Thoracic aorta (tissue), 2 donors: ENCODE results near the gene GNAL. TPM values are rescaled to one million over a fixed set of nuclear protein-coding genes. Genes with fewer than 3 reads are reported as not detected.

ENCODE experiments used
- ATAC-seq: fragments of 150-250 bp; one replicate; pipeline ENCODE4 v1.8.0; 2017; ENCODE audit warnings: low read depth; ENCODE audit not compliant: insufficient number of reproducible peaks, low FRiP score
- DNase-seq: peaks from one replicate; pipeline ENCODE4 v3.0.0-alpha.2; 2020; ENCODE audit warnings: low spot score
- H3K27ac ChIP-seq, 2 donors: fragments of 200-600 bp; sonication (generic); 1 replicate in 1 of 2; 2 replicates in 1 of 2; pipeline ENCODE4 v1.5.1; 2016; ENCODE audit warnings: mild to moderate bottlenecking in 2 of 2, moderate library complexity in 2 of 2
- H3K27me3 ChIP-seq: fragments of 200-600 bp; sonication (generic); replicated peaks from 2 replicates; pipeline ENCODE4 v1.6.0; 2016; ENCODE audit warnings: mild to moderate bottlenecking; ENCODE audit not compliant: insufficient read depth
- H3K36me3 ChIP-seq: fragments of 200-600 bp; sonication (generic); one replicate; pipeline ENCODE4 v1.5.1; 2016
- H3K4me1 ChIP-seq, 2 donors: fragments of 200-600 bp; sonication (generic); 1 replicate in 1 of 2; 2 replicates in 1 of 2; pipeline versions ENCODE4 v1.5.1 to v1.6.0; 2016; ENCODE audit warnings: low read depth in 2 of 2, mild to moderate bottlenecking in 1 of 2; ENCODE audit not compliant: control insufficient read depth in 1 of 2
- H3K4me3 ChIP-seq: fragments of 200-600 bp; sonication (generic); 2 replicates; pipeline ENCODE4 v1.5.1; 2016; ENCODE audit warnings: mild to moderate bottlenecking
- H3K9me3 ChIP-seq: fragments of 200-600 bp; sonication (generic); 2 replicates; pipeline ENCODE4 v1.5.1; 2016
- CTCF ChIP-seq: fragments of 200-600 bp; sonication (generic); IDR thresholded peaks from one replicate; pipeline ENCODE4 v1.5.1; 2019; ENCODE audit warnings: antibody characterized with exemption
- total RNA-seq, 2 donors: library from RNA; depleted of rRNA; stranded (reverse); fragments of >200 nt; gene quantifications; one replicate each; pipeline versions ENCODE4 v1.1.0 to v1.2.3, GENCODE V29; 2016

Gene GNAL
- total RNA-seq, 2 donors from 2014 or later = 4.2 to 20.4 TPM

DNA sequence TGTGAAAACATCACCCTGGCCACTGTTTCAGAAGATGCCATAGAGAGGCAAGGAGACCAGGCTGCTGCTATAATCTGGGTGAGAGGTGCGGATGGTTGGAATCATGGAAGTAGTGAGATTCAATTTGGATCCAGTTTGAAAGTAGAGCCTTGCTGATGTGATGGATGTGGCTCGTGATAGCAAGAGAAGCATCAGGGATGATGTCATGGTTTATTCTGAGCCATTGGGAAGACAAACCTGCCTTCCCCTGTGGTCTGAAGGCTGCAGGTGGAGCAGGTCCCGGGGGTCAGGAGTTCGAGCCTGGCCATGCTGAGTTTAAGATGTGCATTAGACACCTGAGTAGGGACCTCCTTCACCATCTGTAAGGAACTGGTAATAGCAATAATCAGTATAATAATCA lies 112.5 kb downstream of the GNAL start:
- ATAC-seq = no peak
- no peak overlapping the region for H3K4me3 ChIP-seq
- H3K4me1 ChIP-seq = no peaks in the 10 kb centered on the region
- no peaks in the 10 kb centered on the region for H3K36me3 ChIP-seq
- TF ChIP-seq CTCF = no peak
- H3K27me3 ChIP-seq = no peaks in the 10 kb centered on the region
- H3K9me3 ChIP-seq = no peaks in the 10 kb centered on the region
- DNase-seq = no peak
- H3K27ac ChIP-seq = no peak overlapping the region

DNA sequence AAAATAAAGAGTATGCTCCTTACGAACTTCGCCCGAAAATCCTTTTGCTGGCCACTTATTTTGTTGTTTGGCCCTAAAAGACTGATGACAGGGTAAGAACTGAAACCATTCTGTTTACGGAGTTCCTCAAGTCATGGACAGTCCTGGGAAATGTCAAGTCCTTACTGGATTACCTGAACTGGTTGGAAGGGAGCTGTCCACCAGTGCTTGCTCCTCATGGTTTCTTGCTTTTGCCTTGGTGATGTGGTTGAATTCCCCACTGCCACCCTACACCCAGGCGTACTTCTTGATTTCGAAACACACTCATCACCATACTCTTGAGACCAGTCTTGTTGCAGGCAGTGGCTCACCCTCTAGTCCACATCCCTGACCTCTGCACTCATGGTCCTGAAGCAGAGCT lies 113.1 kb downstream of the GNAL start:
- no peak overlapping the region for H3K27ac ChIP-seq
- ATAC-seq (no peak), DNase-seq (no peak)
- no peaks in the 10 kb centered on the region for H3K36me3 ChIP-seq
- H3K4me1 ChIP-seq = no peaks in the 10 kb centered on the region
- H3K27me3 ChIP-seq = no peaks in the 10 kb centered on the region
- no peak for TF ChIP-seq CTCF
- H3K4me3 ChIP-seq = no peak overlapping the region
- no peaks in the 10 kb centered on the region for H3K9me3 ChIP-seq

- ATAC-seq = no peak
- H3K27ac ChIP-seq = no peak overlapping the region
- no peak for TF ChIP-seq CTCF
Observed at GRCh38 chr18:11802586-11802985, 113.5 kb downstream of the GNAL start.

DNA sequence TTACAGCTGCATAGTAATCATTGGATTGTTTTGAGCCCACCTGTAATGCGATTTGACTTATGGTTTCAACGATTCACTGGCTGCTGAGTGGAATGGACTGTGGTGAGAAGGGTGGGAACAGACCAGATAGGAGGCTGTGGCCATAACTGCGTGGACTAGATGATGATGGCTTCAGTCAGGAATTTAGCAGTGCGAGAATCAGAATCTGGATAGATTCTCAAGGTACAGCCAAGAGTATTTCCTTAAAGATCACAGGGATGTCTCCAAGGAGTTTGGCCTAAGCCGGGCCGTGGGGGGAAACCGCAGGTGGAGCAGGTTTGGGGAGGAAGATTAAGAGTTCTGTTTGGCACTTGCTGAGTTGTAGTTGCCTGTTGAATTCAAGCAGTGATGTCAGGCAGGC lies 118.2 kb downstream of the GNAL start:
- no peaks in the 10 kb centered on the region for H3K4me1 ChIP-seq
- H3K9me3 ChIP-seq = no peaks in the 10 kb centered on the region
- DNase-seq (no peak), ATAC-seq (no peak)
- TF ChIP-seq CTCF = no peak
- no peak overlapping the region for H3K27ac ChIP-seq
- H3K36me3 ChIP-seq = no peaks in the 10 kb centered on the region
- H3K27me3 ChIP-seq = no peaks in the 10 kb centered on the region
- H3K4me3 ChIP-seq = no peak overlapping the region

More at GRCh38 chr18:11802586-11802985, 113.5 kb downstream of the GNAL start:
- H3K36me3 ChIP-seq = no peaks in the 10 kb centered on the region
- no peak overlapping the region for H3K4me3 ChIP-seq
- no peaks in the 10 kb centered on the region for H3K27me3 ChIP-seq
- DNase-seq = no peak
- H3K9me3 ChIP-seq = no peaks in the 10 kb centered on the region
- no peaks in the 10 kb centered on the region for H3K4me1 ChIP-seq

DNA sequence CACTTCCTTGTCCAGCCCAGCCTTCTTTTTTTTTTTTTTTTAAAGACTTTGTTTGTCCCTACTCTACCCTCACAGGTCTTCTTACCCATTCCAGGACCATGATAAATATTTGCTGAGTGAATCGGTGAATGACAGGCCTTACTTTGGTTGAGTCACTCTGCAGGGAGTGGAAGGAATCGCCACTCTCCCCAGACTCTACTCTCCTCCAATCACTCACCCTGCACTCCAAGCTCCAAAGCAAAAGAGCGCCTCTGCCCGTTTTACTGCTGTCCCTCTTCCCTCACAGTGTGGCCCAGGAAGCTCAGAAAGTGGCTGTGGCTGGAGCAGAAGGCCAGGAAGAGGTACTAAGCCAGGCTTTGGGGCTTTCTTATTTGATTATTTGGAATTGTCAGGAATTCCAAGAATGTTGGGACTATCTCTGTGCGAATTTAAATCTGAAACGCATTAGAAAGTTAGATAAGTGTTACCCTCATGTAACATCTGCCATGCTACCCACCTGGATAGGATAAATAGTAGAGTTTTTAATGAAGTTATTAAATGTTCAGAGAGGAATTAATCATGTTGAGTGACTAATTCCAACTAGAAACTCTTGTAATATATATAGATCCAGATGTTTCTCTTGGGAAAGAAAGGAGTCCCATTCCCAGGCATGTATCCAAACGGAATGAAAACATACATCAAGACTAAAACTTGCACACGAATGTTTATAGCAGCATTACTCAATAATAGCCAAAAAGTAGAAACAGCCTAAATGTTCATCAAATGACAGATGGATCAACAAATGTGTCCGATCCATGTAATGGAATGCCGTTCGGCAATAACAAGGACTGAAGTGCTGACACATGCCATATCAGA lies 119.2 kb downstream of the GNAL start:
- no peak for ATAC-seq
- TF ChIP-seq CTCF = no peak
- Histone ChIP-seq H3K9me3 (no peaks in the 10 kb centered on the region), H3K27ac (no peak overlapping the region), H3K4me3 (no peak overlapping the region), H3K27me3 (no peaks in the 10 kb centered on the region), H3K36me3 (no peaks in the 10 kb centered on the region), H3K4me1 (no peaks in the 10 kb centered on the region)
- DNase-seq = no peak
